ENCODE results near the gene L2HGDH. TPM values are rescaled to one million over a fixed set of nuclear protein-coding genes. Genes with fewer than 3 reads are reported as not detected.
A peak's percentile ranks its signal among the peaks of the same experiment; 100 is the strongest.

Gene L2HGDH
- total RNA-seq, 4 donors from 2014 or later: 8.6 to 13.4 (median 10.9) TPM

DNA sequence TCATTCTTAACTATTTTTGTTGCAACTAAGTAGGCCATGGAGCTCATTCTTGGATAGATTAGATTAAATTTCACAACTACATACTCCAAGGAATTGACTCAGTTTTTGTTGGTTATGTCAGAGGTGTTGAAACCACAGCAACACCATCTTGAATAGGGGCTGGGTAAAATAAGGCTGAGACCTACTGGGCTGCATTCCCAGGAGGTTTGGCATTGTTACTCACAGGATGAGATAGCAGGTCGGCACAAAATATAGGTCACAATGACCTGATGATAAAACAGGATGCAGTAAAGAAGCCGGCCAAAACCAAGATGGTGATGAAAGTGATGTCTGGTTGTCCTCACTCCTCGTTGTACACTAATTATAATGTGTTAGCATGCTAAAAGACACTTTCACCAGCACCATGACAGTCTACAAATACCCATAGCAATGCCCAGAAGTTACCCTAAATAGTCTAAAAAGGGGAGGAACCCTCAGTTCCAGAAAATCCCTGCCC lies 21.0 kb upstream of the L2HGDH start:
- no peak overlapping the region for H3K27ac ChIP-seq
- intact Hi-C loops (cut with DNase I; ENCODE audit: low total_unique reads) (no loop called here), in situ Hi-C loops (cut with MboI; ENCODE audit: low sequenced_read_pairs in 4 of 4) (no loop called here)
- H3K36me3 ChIP-seq: peaks cover 0 to 3% of the 10 kb centered on the region in 2 donors
- peak in 1 of 2 donors; percentile 37 for DNase-seq
- TF ChIP-seq POLR2A (IDR thresholded peaks at IDR 0.05): no peak
- TF ChIP-seq, protein P1, sequence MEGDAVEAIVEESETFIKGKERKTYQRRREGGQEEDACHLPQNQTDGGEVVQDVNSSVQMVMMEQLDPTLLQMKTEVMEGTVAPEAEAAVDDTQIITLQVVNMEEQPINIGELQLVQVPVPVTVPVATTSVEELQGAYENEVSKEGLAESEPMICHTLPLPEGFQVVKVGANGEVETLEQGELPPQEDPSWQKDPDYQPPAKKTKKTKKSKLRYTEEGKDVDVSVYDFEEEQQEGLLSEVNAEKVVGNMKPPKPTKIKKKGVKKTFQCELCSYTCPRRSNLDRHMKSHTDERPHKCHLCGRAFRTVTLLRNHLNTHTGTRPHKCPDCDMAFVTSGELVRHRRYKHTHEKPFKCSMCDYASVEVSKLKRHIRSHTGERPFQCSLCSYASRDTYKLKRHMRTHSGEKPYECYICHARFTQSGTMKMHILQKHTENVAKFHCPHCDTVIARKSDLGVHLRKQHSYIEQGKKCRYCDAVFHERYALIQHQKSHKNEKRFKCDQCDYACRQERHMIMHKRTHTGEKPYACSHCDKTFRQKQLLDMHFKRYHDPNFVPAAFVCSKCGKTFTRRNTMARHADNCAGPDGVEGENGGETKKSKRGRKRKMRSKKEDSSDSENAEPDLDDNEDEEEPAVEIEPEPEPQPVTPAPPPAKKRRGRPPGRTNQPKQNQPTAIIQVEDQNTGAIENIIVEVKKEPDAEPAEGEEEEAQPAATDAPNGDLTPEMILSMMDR (IDR thresholded peaks at IDR 0.05 in 4 of 5, conservative IDR thresholded peaks at IDR 0.05 in 1 of 5): no peak
- peaks cover 9 to 12% of the 10 kb centered on the region in 2 donors for H3K4me1 ChIP-seq
- no peaks in the 10 kb centered on the region for H3K27me3 ChIP-seq
- ATAC-seq: peak; percentile 39 to 52
- no peak overlapping the region for H3K4me3 ChIP-seq
- H3K9me3 ChIP-seq: no peaks in the 10 kb centered on the region

DNA sequence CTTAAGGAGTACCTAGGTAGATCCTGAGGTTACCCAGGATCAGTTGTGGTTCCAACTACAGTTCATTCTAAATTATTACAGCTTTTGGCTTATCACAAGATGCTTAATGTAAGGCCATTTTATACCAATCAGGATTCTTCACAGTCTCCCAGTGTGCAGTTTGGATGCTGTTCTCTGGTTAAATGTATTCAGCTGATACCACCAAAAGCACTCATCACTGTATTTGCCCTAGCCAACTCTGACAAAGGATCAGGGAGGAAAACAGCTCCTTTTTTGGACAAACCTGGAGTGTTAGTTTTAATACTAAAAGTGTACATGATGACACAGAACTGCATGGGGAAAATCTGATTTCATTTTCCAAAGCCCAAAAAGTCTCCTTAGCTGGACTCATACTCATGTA lies 19.6 kb upstream of the L2HGDH start:
- Histone ChIP-seq H3K4me3 (no peak overlapping the region), H3K9me3 (no peaks in the 10 kb centered on the region), H3K27me3 (no peaks in the 10 kb centered on the region), H3K27ac (no peak overlapping the region), H3K4me1 (peaks cover 9 to 12% of the 10 kb centered on the region in 2 donors), H3K36me3 (peaks cover 0 to 3% of the 10 kb centered on the region in 2 donors)
- in situ Hi-C loops (cut with MboI; ENCODE audit: low sequenced_read_pairs in 4 of 4) (no loop called here), intact Hi-C loops (cut with DNase I; ENCODE audit: low total_unique reads) (no loop called here)
- TF ChIP-seq, protein P1 (IDR thresholded peaks at IDR 0.05 in 4 of 5, conservative IDR thresholded peaks at IDR 0.05 in 1 of 5): no peak
- TF ChIP-seq POLR2A (IDR thresholded peaks at IDR 0.05): no peak
- DNase-seq: no peak
- ATAC-seq: no peak

DNA sequence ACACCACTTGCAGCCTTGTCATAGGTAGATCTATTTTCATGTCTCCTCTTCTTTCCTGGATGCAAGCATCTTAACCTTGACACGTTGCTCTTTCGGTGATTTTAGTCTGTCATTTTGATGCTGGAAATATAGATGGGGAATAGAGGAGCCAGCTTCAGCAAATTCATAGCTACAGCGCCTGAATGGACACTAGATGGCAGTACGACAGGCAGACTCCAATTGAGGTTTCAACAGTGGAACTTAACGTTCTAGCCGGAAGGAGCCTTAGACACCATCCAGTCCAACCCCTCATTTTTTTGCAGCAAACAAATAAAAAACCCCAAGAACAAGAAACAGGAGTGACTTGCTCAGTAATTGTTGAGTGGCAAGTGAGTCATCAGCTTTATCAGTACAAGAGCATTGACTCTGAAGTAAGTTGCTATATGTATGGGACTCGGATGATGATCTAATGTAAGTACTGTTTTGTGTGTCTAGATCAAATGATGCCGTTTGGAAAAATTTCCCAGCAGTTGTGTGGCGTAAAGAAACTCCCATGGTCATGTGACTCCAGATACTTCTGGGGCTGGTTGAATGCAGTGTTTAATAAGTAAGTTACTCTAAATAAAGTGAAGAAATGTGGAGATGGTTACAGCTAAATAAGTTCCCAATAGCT lies 9.1 kb upstream of the L2HGDH start:
- peaks cover 16 to 23% of the 10 kb centered on the region in 2 donors for H3K4me1 ChIP-seq
- peak overlapping the region; percentile 15 to 40 (median 28) for H3K4me3 ChIP-seq
- H3K36me3 ChIP-seq: peaks cover 0 to 23% of the 10 kb centered on the region in 2 donors
- in situ Hi-C loops (cut with MboI; ENCODE audit: low sequenced_read_pairs in 4 of 4) (loop anchor here (5.0 to 25.0 kb wide), 5 partner anchors 204 to 466 kb away; partner anchors contain the start of gene MAP4K5 (in 1 of the 4)), intact Hi-C loops (cut with DNase I; ENCODE audit: low total_unique reads) (loop anchor here (1.0 to 2.0 kb wide), 2 partner anchors 76 to 211 kb away; partner anchors contain the start of genes CDKL1 and MAP4K5)
- H3K9me3 ChIP-seq: no peaks in the 10 kb centered on the region
- peak; percentile 44 to 51 for DNase-seq
- no peak for TF ChIP-seq POLR2A (IDR thresholded peaks at IDR 0.05)
- TF ChIP-seq, protein P1 (IDR thresholded peaks at IDR 0.05 in 4 of 5, conservative IDR thresholded peaks at IDR 0.05 in 1 of 5): peak; percentile 52 to 89 (median 77)
- H3K27me3 ChIP-seq: no peaks in the 10 kb centered on the region
- ATAC-seq: peak; percentile 96 to 99
- H3K27ac ChIP-seq: peak overlapping the region; percentile 52 to 72 (median 63)

DNA sequence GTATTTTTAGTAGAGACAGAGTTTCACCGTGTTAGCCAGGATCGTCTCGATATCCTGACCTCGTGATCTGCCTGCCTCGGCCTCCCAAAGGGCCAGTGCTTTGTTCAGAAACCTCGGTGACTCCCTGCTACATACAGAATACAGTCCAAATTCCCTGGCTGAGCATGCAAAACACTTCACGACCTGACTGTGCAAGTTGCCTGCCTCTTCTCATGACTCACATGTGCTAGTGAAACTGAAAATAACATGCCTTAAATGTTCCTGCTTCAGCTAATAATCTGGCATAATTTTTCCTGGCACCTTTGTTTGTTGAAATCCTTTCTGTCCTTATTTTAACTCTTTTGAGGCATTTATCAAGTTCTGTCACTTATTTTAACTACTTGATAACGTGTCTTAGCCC lies 8.3 kb upstream of the L2HGDH start:
- no peak overlapping the region for H3K4me3 ChIP-seq
- in situ Hi-C loops (cut with MboI; ENCODE audit: low sequenced_read_pairs in 4 of 4): loop anchor here (5.0 to 25.0 kb wide), 5 partner anchors 205 to 467 kb away; partner anchors contain the start of gene MAP4K5 (in 1 of the 4)

More for the DNA sequence above, 8.3 kb upstream of the L2HGDH start:
- Histone ChIP-seq H3K27ac (peak overlapping the region; percentile 52 to 72 (median 63)), H3K9me3 (no peaks in the 10 kb centered on the region), H3K4me1 (peaks cover 16 to 23% of the 10 kb centered on the region in 2 donors), H3K27me3 (no peaks in the 10 kb centered on the region), H3K36me3 (peaks cover 0 to 15% of the 10 kb centered on the region in 2 donors)
- TF ChIP-seq POLR2A (IDR thresholded peaks at IDR 0.05): no peak
- TF ChIP-seq, protein P1 (IDR thresholded peaks at IDR 0.05 in 4 of 5, conservative IDR thresholded peaks at IDR 0.05 in 1 of 5): no peak
- ATAC-seq (peak; percentile 26 to 61), DNase-seq (no peak)
- intact Hi-C loops (cut with DNase I; ENCODE audit: low total_unique reads): loop anchor here (2.0 kb wide), 1 partner anchor 77 kb away; the partner anchor contains the start of gene CDKL1

Data from gastrocnemius medialis (tissue), 4 donors.